GM23338 (cell line): ENCODE results near the gene KRTAP12-1. TPM values are rescaled to one million over a fixed set of nuclear protein-coding genes. Genes with fewer than 3 reads are reported as not detected.

Source experiments
- ATAC-seq: fragments of 200-7000 bp; cut with Tn5 transposase; 3 replicates; pipeline ENCODE4 v1.9.1; 2020
- DNase-seq: peaks from one replicate; pipeline ENCODE4 v3.0.0-alpha.2; 2015; ENCODE audit warnings: low spot score
- H2AFZ ChIP-seq: fragments of 200-600 bp; sonication (generic); 2 replicates; pipeline ENCODE4 v1.8.0; 2016; ENCODE audit warnings: antibody characterized with exemption, mild to moderate bottlenecking, moderate library complexity
- H3F3A ChIP-seq: fragments of 200-600 bp; sonication (generic); replicated peaks from 2 replicates; pipeline ENCODE4 v1.8.0; 2017; ENCODE audit warnings: antibody characterized with exemption, mixed run types, low read depth
- H3K27ac ChIP-seq: fragments of 200-600 bp; sonication (generic); 2 replicates; pipeline ENCODE4 v1.6.1; 2016; ENCODE audit warnings: low read depth
- H3K27me3 ChIP-seq: fragments of 200-600 bp; sonication (generic); 2 replicates; pipeline ENCODE4 v1.8.0; 2016; ENCODE audit warnings: mild to moderate bottlenecking, mixed run types, moderate library complexity; ENCODE audit not compliant: insufficient read depth
- H3K36me3 ChIP-seq: fragments of 200-600 bp; sonication (generic); 2 replicates; pipeline ENCODE4 v1.8.0; 2016; ENCODE audit warnings: mild to moderate bottlenecking; ENCODE audit not compliant: insufficient read depth
- H3K4me1 ChIP-seq: fragments of 200-600 bp; sonication (generic); 2 replicates; pipeline ENCODE4 v1.8.0; 2016; ENCODE audit warnings: mild to moderate bottlenecking, moderate library complexity; ENCODE audit not compliant: insufficient read depth
- H3K4me2 ChIP-seq: fragments of 200-600 bp; sonication (generic); 2 replicates; pipeline ENCODE4 v1.7.1; 2017; ENCODE audit warnings: mixed run types
- H3K4me3 ChIP-seq: fragments of 200-600 bp; sonication (generic); 2 replicates; pipeline ENCODE4 v1.6.1; 2016; ENCODE audit warnings: mixed run types
- H3K79me2 ChIP-seq: fragments of 200-600 bp; sonication (generic); replicated peaks from 2 replicates; pipeline ENCODE4 v1.8.0; 2017; ENCODE audit warnings: mild to moderate bottlenecking; ENCODE audit not compliant: insufficient read depth
- H3K9me2 ChIP-seq: fragments of 200-600 bp; sonication (generic); 2 replicates; pipeline ENCODE4 v1.8.0; 2017; ENCODE audit not compliant: insufficient read depth
- H4K20me1 ChIP-seq: fragments of 200-600 bp; sonication (generic); replicated peaks from 2 replicates; pipeline ENCODE4 v1.8.0; 2017; ENCODE audit warnings: mild to moderate bottlenecking; ENCODE audit not compliant: insufficient read depth
- H3K27ac Mint-ChIP-seq: 2 replicates; pipeline ENCODE4 v1.8.0; 2020; ENCODE audit warnings: inconsistent platforms, mild to moderate bottlenecking, moderate library complexity, mixed read lengths
- H3K27me3 Mint-ChIP-seq: 3 replicates; pipeline ENCODE4 v1.8.0; 2022; ENCODE audit warnings: low read depth, mild to moderate bottlenecking, moderate library complexity, mixed read lengths, inconsistent platforms; ENCODE audit not compliant: insufficient read depth, poor library complexity
- H3K36me3 Mint-ChIP-seq: 3 replicates; pipeline ENCODE4 v1.8.0; 2021; ENCODE audit warnings: low read depth, mild to moderate bottlenecking, inconsistent platforms, moderate library complexity, mixed read lengths
- H3K4me1 Mint-ChIP-seq: 3 replicates; pipeline ENCODE4 v1.8.0; 2020; ENCODE audit warnings: mild to moderate bottlenecking, inconsistent platforms, mixed read lengths
- H3K4me3 Mint-ChIP-seq: 3 replicates; pipeline ENCODE4 v1.8.0; 2021; ENCODE audit warnings: moderate library complexity, mild to moderate bottlenecking, inconsistent platforms, mixed read lengths
- H3K9me3 Mint-ChIP-seq: 3 replicates; pipeline ENCODE4 v1.8.0; 2020; ENCODE audit warnings: moderate library complexity, mild to moderate bottlenecking, inconsistent platforms, mixed read lengths
- CREB1 ChIP-seq: fragments of 250-450 bp; sonication (Bioruptor Pico); IDR thresholded peaks from 2 replicates; pipeline ENCODE4 v1.5.0; 2020; ENCODE audit warnings: low read depth, mild to moderate bottlenecking, moderate library complexity
- EZH2 ChIP-seq: fragments of 200-600 bp; sonication (generic); IDR thresholded peaks from one replicate; pipeline ENCODE4 v1.8.0; 2017; ENCODE audit warnings: antibody characterized with exemption, mild to moderate bottlenecking, low read depth; ENCODE audit not compliant: unreplicated experiment
- EZH2phosphoT487 ChIP-seq: fragments of 200-600 bp; sonication (generic); IDR thresholded peaks from one replicate; pipeline ENCODE4 v1.8.1; 2018; ENCODE audit warnings: antibody characterized with exemption; ENCODE audit not compliant: unreplicated experiment
- JUNB ChIP-seq: IDR thresholded peaks from one replicate; pipeline ENCODE4 v1.6.1; 2016; ENCODE audit warnings: antibody characterized with exemption; ENCODE audit not compliant: unreplicated experiment
- NANOG ChIP-seq: IDR thresholded peaks from 2 replicates; pipeline ENCODE4 v1.6.1; 2016; ENCODE audit warnings: antibody characterized with exemption, borderline replicate concordance
- POLR2AphosphoS5 ChIP-seq: IDR thresholded peaks from 2 replicates; pipeline ENCODE4 v1.6.1; 2016; ENCODE audit warnings: antibody characterized with exemption, low read depth
- STAT1 ChIP-seq: IDR thresholded peaks from one replicate; pipeline ENCODE4 v1.6.1; 2016; ENCODE audit warnings: antibody characterized with exemption; ENCODE audit not compliant: unreplicated experiment
- ZNF114 ChIP-seq: fragments of 250-450 bp; sonication (Bioruptor Pico); IDR thresholded peaks from 2 replicates; pipeline ENCODE4 v1.5.0; 2020; ENCODE audit warnings: mild to moderate bottlenecking, moderate library complexity
- ZNF331 ChIP-seq: fragments of 250-450 bp; sonication (Bioruptor Pico); IDR thresholded peaks from 2 replicates; pipeline ENCODE4 v1.5.0; 2020; ENCODE audit warnings: low read depth, mild to moderate bottlenecking, moderate library complexity
- polyA plus RNA-seq: library from polyadenylated mRNA; unstranded; fragments of >200 nt; fragmentation: Nextera tagmentation; extraction: Ambion mirVana; gene quantifications from 2 replicates; pipeline ENCODE4 v1.2.1, GENCODE V29; 2016
- total RNA-seq: library from RNA; depleted of rRNA; stranded (reverse); fragments of >200 nt; shearing (Covaris generic); gene quantifications from 2 replicates; pipeline ENCODE4 v1.2.3, GENCODE V29; 2014
- TF ChIP-seq, protein P1 (sequence below): IDR thresholded peaks from 2 replicates; pipeline ENCODE4 v1.6.1; 2016; ENCODE audit warnings: antibody characterized with exemption
- TF ChIP-seq, protein P2 (sequence below): fragments of 250-450 bp; sonication (Bioruptor Pico); IDR thresholded peaks from 2 replicates; pipeline ENCODE4 v1.5.0; 2020; ENCODE audit warnings: mild to moderate bottlenecking, moderate library complexity
- TF ChIP-seq, protein P3 (sequence below), 2 experiments: fragments of 200-600 bp in 1 of 2; sonication (generic) in 1 of 2; conservative IDR thresholded peaks; 2 replicates each; pipeline versions ENCODE4 v1.5.1 to v1.6.1; 2016 to 2017; ENCODE audit warnings: antibody characterized with exemption in 2 of 2, low read depth in 2 of 2, mild to moderate bottlenecking in 2 of 2, moderate library complexity in 1 of 2
- TF ChIP-seq, protein P4 (sequence below): IDR thresholded peaks from one replicate; pipeline ENCODE4 v1.6.1; 2018; ENCODE audit warnings: antibody characterized with exemption; ENCODE audit not compliant: unreplicated experiment

Gene KRTAP12-1
- total and polyA plus RNA-seq, 2 experiments from 2014 or later = not detected

DNA sequence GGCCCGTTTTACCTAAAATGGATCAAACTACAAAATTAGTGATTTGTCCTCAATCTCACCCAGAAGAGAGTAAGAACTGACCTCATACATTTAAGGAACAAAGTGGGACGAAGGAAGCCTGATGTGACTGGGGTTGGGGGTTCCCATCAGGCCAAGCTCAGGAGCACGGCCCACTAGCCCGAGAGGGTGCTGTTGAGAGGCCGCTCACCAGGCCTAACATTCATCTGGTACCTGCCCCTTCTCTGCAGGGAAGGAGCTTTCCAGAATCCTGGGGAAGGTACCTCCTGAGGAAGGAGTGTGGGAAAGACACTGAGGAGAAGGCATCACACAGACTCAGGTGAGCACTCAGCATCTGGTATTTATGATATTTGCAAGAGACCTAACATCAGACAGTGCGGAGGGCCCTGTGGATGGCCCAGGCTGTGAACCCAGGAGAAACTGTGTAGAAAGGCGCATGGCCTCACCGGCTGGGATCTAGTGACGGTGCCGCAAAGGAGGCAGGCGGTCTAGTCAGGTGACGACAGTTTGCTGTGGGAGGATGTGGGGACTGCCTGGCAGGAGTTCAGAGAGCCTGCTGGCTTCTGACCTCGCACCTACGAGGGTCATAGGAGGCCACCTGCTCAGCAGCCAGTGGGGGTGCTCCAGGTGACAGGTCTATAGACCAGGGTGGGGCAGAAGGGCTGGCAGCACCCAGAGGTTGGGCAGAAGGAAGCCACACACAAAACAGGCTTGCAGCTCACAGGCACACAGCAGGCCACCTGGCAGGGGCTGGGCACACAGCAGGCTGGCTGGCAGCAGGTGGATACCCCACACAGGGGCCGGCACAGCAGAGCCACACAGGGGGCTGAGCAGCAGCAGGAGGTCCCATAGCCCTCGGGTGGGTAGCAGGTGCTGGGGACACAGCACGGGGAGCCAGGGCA is 28.0 kb downstream of the KRTAP12-1 start:
- no peak overlapping the region for H3K4me3 Mint-ChIP-seq
- peaks cover 14% of the 10 kb centered on the region for H3K27me3 Mint-ChIP-seq
- H3K9me3 Mint-ChIP-seq = peaks cover 18% of the 10 kb centered on the region
- TF ChIP-seq NANOG (no peak), ZNF331 (CRISPR knock-in tag) (no peak), STAT1 (no peak), CREB1 (CRISPR knock-in tag) (no peak), EZH2phosphoT487 (no peak), JUNB (no peak), ZNF114 (CRISPR knock-in tag) (no peak), POLR2AphosphoS5 (no peak), EZH2 (no peak)
- TF ChIP-seq, protein P1, sequence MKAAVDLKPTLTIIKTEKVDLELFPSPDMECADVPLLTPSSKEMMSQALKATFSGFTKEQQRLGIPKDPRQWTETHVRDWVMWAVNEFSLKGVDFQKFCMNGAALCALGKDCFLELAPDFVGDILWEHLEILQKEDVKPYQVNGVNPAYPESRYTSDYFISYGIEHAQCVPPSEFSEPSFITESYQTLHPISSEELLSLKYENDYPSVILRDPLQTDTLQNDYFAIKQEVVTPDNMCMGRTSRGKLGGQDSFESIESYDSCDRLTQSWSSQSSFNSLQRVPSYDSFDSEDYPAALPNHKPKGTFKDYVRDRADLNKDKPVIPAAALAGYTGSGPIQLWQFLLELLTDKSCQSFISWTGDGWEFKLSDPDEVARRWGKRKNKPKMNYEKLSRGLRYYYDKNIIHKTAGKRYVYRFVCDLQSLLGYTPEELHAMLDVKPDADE = no peak
- TF ChIP-seq, protein P2, sequence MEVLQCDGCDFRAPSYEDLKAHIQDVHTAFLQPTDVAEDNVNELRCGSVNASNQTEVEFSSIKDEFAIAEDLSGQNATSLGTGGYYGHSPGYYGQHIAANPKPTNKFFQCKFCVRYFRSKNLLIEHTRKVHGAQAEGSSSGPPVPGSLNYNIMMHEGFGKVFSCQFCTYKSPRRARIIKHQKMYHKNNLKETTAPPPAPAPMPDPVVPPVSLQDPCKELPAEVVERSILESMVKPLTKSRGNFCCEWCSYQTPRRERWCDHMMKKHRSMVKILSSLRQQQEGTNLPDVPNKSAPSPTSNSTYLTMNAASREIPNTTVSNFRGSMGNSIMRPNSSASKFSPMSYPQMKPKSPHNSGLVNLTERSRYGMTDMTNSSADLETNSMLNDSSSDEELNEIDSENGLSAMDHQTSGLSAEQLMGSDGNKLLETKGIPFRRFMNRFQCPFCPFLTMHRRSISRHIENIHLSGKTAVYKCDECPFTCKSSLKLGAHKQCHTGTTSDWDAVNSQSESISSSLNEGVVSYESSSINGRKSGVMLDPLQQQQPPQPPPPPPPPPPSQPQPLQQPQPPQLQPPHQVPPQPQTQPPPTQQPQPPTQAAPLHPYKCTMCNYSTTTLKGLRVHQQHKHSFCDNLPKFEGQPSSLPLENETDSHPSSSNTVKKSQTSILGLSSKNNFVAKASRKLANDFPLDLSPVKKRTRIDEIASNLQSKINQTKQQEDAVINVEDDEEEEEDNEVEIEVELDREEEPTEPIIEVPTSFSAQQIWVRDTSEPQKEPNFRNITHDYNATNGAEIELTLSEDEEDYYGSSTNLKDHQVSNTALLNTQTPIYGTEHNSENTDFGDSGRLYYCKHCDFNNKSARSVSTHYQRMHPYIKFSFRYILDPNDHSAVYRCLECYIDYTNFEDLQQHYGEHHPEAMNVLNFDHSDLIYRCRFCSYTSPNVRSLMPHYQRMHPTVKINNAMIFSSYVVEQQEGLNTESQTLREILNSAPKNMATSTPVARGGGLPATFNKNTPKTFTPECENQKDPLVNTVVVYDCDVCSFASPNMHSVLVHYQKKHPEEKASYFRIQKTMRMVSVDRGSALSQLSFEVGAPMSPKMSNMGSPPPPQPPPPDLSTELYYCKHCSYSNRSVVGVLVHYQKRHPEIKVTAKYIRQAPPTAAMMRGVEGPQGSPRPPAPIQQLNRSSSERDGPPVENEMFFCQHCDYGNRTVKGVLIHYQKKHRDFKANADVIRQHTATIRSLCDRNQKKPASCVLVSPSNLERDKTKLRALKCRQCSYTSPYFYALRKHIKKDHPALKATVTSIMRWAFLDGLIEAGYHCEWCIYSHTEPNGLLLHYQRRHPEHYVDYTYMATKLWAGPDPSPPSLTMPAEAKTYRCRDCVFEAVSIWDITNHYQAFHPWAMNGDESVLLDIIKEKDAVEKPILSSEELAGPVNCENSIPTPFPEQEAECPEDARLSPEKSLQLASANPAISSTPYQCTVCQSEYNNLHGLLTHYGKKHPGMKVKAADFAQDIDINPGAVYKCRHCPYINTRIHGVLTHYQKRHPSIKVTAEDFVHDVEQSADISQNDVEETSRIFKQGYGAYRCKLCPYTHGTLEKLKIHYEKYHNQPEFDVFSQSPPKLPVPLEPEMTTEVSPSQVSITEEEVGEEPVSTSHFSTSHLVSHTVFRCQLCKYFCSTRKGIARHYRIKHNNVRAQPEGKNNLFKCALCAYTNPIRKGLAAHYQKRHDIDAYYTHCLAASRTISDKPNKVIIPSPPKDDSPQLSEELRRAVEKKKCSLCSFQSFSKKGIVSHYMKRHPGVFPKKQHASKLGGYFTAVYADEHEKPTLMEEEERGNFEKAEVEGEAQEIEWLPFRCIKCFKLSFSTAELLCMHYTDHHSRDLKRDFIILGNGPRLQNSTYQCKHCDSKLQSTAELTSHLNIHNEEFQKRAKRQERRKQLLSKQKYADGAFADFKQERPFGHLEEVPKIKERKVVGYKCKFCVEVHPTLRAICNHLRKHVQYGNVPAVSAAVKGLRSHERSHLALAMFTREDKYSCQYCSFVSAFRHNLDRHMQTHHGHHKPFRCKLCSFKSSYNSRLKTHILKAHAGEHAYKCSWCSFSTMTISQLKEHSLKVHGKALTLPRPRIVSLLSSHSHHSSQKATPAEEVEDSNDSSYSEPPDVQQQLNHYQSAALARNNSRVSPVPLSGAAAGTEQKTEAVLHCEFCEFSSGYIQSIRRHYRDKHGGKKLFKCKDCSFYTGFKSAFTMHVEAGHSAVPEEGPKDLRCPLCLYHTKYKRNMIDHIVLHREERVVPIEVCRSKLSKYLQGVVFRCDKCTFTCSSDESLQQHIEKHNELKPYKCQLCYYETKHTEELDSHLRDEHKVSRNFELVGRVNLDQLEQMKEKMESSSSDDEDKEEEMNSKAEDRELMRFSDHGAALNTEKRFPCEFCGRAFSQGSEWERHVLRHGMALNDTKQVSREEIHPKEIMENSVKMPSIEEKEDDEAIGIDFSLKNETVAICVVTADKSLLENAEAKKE (CRISPR knock-in tag) = no peak
- TF ChIP-seq, protein P3, sequence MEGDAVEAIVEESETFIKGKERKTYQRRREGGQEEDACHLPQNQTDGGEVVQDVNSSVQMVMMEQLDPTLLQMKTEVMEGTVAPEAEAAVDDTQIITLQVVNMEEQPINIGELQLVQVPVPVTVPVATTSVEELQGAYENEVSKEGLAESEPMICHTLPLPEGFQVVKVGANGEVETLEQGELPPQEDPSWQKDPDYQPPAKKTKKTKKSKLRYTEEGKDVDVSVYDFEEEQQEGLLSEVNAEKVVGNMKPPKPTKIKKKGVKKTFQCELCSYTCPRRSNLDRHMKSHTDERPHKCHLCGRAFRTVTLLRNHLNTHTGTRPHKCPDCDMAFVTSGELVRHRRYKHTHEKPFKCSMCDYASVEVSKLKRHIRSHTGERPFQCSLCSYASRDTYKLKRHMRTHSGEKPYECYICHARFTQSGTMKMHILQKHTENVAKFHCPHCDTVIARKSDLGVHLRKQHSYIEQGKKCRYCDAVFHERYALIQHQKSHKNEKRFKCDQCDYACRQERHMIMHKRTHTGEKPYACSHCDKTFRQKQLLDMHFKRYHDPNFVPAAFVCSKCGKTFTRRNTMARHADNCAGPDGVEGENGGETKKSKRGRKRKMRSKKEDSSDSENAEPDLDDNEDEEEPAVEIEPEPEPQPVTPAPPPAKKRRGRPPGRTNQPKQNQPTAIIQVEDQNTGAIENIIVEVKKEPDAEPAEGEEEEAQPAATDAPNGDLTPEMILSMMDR (conservative IDR thresholded peaks at IDR 0.05; ENCODE audit: low read depth in 2 of 2) = no peak
- TF ChIP-seq, protein P4, sequence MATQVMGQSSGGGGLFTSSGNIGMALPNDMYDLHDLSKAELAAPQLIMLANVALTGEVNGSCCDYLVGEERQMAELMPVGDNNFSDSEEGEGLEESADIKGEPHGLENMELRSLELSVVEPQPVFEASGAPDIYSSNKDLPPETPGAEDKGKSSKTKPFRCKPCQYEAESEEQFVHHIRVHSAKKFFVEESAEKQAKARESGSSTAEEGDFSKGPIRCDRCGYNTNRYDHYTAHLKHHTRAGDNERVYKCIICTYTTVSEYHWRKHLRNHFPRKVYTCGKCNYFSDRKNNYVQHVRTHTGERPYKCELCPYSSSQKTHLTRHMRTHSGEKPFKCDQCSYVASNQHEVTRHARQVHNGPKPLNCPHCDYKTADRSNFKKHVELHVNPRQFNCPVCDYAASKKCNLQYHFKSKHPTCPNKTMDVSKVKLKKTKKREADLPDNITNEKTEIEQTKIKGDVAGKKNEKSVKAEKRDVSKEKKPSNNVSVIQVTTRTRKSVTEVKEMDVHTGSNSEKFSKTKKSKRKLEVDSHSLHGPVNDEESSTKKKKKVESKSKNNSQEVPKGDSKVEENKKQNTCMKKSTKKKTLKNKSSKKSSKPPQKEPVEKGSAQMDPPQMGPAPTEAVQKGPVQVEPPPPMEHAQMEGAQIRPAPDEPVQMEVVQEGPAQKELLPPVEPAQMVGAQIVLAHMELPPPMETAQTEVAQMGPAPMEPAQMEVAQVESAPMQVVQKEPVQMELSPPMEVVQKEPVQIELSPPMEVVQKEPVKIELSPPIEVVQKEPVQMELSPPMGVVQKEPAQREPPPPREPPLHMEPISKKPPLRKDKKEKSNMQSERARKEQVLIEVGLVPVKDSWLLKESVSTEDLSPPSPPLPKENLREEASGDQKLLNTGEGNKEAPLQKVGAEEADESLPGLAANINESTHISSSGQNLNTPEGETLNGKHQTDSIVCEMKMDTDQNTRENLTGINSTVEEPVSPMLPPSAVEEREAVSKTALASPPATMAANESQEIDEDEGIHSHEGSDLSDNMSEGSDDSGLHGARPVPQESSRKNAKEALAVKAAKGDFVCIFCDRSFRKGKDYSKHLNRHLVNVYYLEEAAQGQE = no peak
- H3K4me1 Mint-ChIP-seq = peaks cover 7% of the 10 kb centered on the region
- Histone ChIP-seq H3K4me2 (no peak overlapping the region), H3K9me2 (no peaks in the 10 kb centered on the region), H4K20me1 (no peaks in the 10 kb centered on the region), H3K27me3 (no peaks in the 10 kb centered on the region), H3K36me3 (no peaks in the 10 kb centered on the region), H3K79me2 (no peaks in the 10 kb centered on the region), H3K27ac (no peak overlapping the region), H3K4me3 (no peak overlapping the region), H2AFZ (no peak overlapping the region), H3K4me1 (peaks cover 9% of the 10 kb centered on the region), H3F3A (no peaks in the 10 kb centered on the region)
- H3K27ac Mint-ChIP-seq = no peak overlapping the region
- H3K36me3 Mint-ChIP-seq = peaks cover 9% of the 10 kb centered on the region; the same call in 2 of the 3 replicates
- DNase-seq = no peak
- no peak for ATAC-seq
